ENCODE measurements around the gene SEMA3E. TPM values are rescaled to one million over a fixed set of nuclear protein-coding genes. Genes with fewer than 3 reads are reported as not detected.

SEMA3E gene
- total RNA-seq, 2 experiments from 2014 or later, result not detected

- no peaks in the 10 kb centered on the region for H3K36me3 Mint-ChIP-seq
- H3K27me3 Mint-ChIP-seq, result no peaks in the 10 kb centered on the region
- H3K9me3 Mint-ChIP-seq, result peaks cover 3% of the 10 kb centered on the region
- DNase-seq (no peak), ATAC-seq (ENCODE audit: low read depth) (no peak)
- H3K27ac Mint-ChIP-seq, result no peak overlapping the region
- POLR2A ChIA-PET, result no interaction called here
- no peaks in the 10 kb centered on the region for H3K4me1 Mint-ChIP-seq
- H3K4me3 Mint-ChIP-seq, result no peak overlapping the region
These were observed 229.9 kb downstream of the SEMA3E start for GRCh38 chr7:83419013-83419412.

GRCh38 chr7:83415840-83416239 lies 233.1 kb downstream of the SEMA3E start:
- POLR2A ChIA-PET, result no interaction called here
- DNase-seq (no peak), ATAC-seq (ENCODE audit: low read depth) (no peak)
- Mint-ChIP-seq H3K27ac (no peak overlapping the region), H3K27me3 (no peaks in the 10 kb centered on the region), H3K4me3 (no peak overlapping the region), H3K36me3 (no peaks in the 10 kb centered on the region), H3K9me3 (peaks cover 3% of the 10 kb centered on the region), H3K4me1 (no peaks in the 10 kb centered on the region)

- H3K27ac Mint-ChIP-seq, result no peak overlapping the region
- no peaks in the 10 kb centered on the region for H3K27me3 Mint-ChIP-seq
- peaks cover 3% of the 10 kb centered on the region for H3K9me3 Mint-ChIP-seq
- H3K4me3 Mint-ChIP-seq, result no peak overlapping the region
- POLR2A ChIA-PET, result no interaction called here
- no peaks in the 10 kb centered on the region for H3K4me1 Mint-ChIP-seq
- DNase-seq (no peak), ATAC-seq (ENCODE audit: low read depth) (no peak)
- H3K36me3 Mint-ChIP-seq, result no peaks in the 10 kb centered on the region
These were observed 234.0 kb downstream of the SEMA3E start for GRCh38 chr7:83414947-83415346.

- ATAC-seq (ENCODE audit: low read depth), result no peak
These were observed 235.1 kb downstream of the SEMA3E start for GRCh38 chr7:83413831-83414230.

GRCh38 chr7:83413424-83413823 lies 235.5 kb downstream of the SEMA3E start:
- H3K4me3 Mint-ChIP-seq, result no peak overlapping the region
- ATAC-seq (ENCODE audit: low read depth), result no peak
- DNase-seq, result no peak
- H3K27me3 Mint-ChIP-seq, result no peaks in the 10 kb centered on the region
- H3K9me3 Mint-ChIP-seq, result no peaks in the 10 kb centered on the region
- POLR2A ChIA-PET, result no interaction called here
- H3K4me1 Mint-ChIP-seq, result no peaks in the 10 kb centered on the region
- no peaks in the 10 kb centered on the region for H3K36me3 Mint-ChIP-seq
- H3K27ac Mint-ChIP-seq, result no peak overlapping the region

More at GRCh38 chr7:83413831-83414230, 235.1 kb downstream of the SEMA3E start:
- H3K4me3 Mint-ChIP-seq, result no peak overlapping the region
- H3K9me3 Mint-ChIP-seq, result no peaks in the 10 kb centered on the region
- H3K27ac Mint-ChIP-seq, result no peak overlapping the region
- no peak for DNase-seq
- no peaks in the 10 kb centered on the region for H3K4me1 Mint-ChIP-seq
- no peaks in the 10 kb centered on the region for H3K36me3 Mint-ChIP-seq
- no peaks in the 10 kb centered on the region for H3K27me3 Mint-ChIP-seq
- POLR2A ChIA-PET, result no interaction called here

- Mint-ChIP-seq H3K27me3 (no peaks in the 10 kb centered on the region), H3K9me3 (no peaks in the 10 kb centered on the region), H3K27ac (no peak overlapping the region), H3K36me3 (no peaks in the 10 kb centered on the region), H3K4me3 (no peak overlapping the region), H3K4me1 (no peaks in the 10 kb centered on the region)
- POLR2A ChIA-PET, result no interaction called here
- no peak for ATAC-seq (ENCODE audit: low read depth)
- DNase-seq, result no peak
These were observed 237.8 kb downstream of the SEMA3E start for GRCh38 chr7:83410989-83411591.

- Mint-ChIP-seq H3K4me1 (no peaks in the 10 kb centered on the region), H3K36me3 (no peaks in the 10 kb centered on the region), H3K9me3 (peaks cover 2% of the 10 kb centered on the region), H3K27me3 (no peaks in the 10 kb centered on the region), H3K4me3 (no peak overlapping the region), H3K27ac (no peak overlapping the region)
- no peak for ATAC-seq (ENCODE audit: low read depth)
- POLR2A ChIA-PET, result no interaction called here
- DNase-seq, result no peak
These were observed 254.2 kb downstream of the SEMA3E start for GRCh38 chr7:83394776-83395175.

GRCh38 chr7:83388436-83388835 lies 260.5 kb downstream of the SEMA3E start:
- POLR2A ChIA-PET, result no interaction called here
- no peak overlapping the region for H3K4me3 Mint-ChIP-seq
- H3K27me3 Mint-ChIP-seq, result no peaks in the 10 kb centered on the region
- DNase-seq (no peak), ATAC-seq (ENCODE audit: low read depth) (no peak)
- no peak overlapping the region for H3K27ac Mint-ChIP-seq
- no peaks in the 10 kb centered on the region for H3K36me3 Mint-ChIP-seq
- no peaks in the 10 kb centered on the region for H3K4me1 Mint-ChIP-seq
- H3K9me3 Mint-ChIP-seq, result peaks cover 2% of the 10 kb centered on the region

GRCh38 chr7:83366629-83367028 lies 282.3 kb downstream of the SEMA3E start:
- DNase-seq (no peak), ATAC-seq (ENCODE audit: low read depth) (no peak)
- H3K4me1 Mint-ChIP-seq, result no peaks in the 10 kb centered on the region
- no peak overlapping the region for H3K4me3 Mint-ChIP-seq
- no peaks in the 10 kb centered on the region for H3K9me3 Mint-ChIP-seq
- H3K27ac Mint-ChIP-seq, result no peak overlapping the region
- H3K27me3 Mint-ChIP-seq, result no peaks in the 10 kb centered on the region
- no peaks in the 10 kb centered on the region for H3K36me3 Mint-ChIP-seq
- POLR2A ChIA-PET, result no interaction called here

GRCh38 chr7:83365746-83366145 lies 283.2 kb downstream of the SEMA3E start:
- no peaks in the 10 kb centered on the region for H3K27me3 Mint-ChIP-seq
- POLR2A ChIA-PET, result no interaction called here
- no peaks in the 10 kb centered on the region for H3K36me3 Mint-ChIP-seq
- H3K9me3 Mint-ChIP-seq, result no peaks in the 10 kb centered on the region
- DNase-seq (no peak), ATAC-seq (ENCODE audit: low read depth) (no peak)
- no peak overlapping the region for H3K27ac Mint-ChIP-seq
- H3K4me1 Mint-ChIP-seq, result no peaks in the 10 kb centered on the region
- no peak overlapping the region for H3K4me3 Mint-ChIP-seq

- Mint-ChIP-seq H3K9me3 (no peaks in the 10 kb centered on the region), H3K4me1 (no peaks in the 10 kb centered on the region), H3K4me3 (no peak overlapping the region), H3K36me3 (no peaks in the 10 kb centered on the region), H3K27ac (no peak overlapping the region), H3K27me3 (no peaks in the 10 kb centered on the region)
- DNase-seq (no peak), ATAC-seq (ENCODE audit: low read depth) (no peak)
- POLR2A ChIA-PET, result no interaction called here
These were observed 285.9 kb downstream of the SEMA3E start for GRCh38 chr7:83362871-83363550.

GRCh38 chr7:83359108-83359507 lies 289.8 kb downstream of the SEMA3E start:
- no peaks in the 10 kb centered on the region for H3K4me1 Mint-ChIP-seq

GRCh38 chr7:83355143-83355542 lies 293.8 kb downstream of the SEMA3E start:
- H3K4me3 Mint-ChIP-seq, result no peak overlapping the region
- ATAC-seq (ENCODE audit: low read depth), result no peak
- no peaks in the 10 kb centered on the region for H3K27me3 Mint-ChIP-seq
- no peak overlapping the region for H3K27ac Mint-ChIP-seq
- POLR2A ChIA-PET, result no interaction called here
- H3K4me1 Mint-ChIP-seq, result no peaks in the 10 kb centered on the region
- no peak for DNase-seq
- no peaks in the 10 kb centered on the region for H3K36me3 Mint-ChIP-seq
- no peaks in the 10 kb centered on the region for H3K9me3 Mint-ChIP-seq

More at GRCh38 chr7:83359108-83359507, 289.8 kb downstream of the SEMA3E start:
- Mint-ChIP-seq H3K4me3 (no peak overlapping the region), H3K27me3 (no peaks in the 10 kb centered on the region), H3K36me3 (no peaks in the 10 kb centered on the region), H3K27ac (no peak overlapping the region), H3K9me3 (no peaks in the 10 kb centered on the region)
- no peak for ATAC-seq (ENCODE audit: low read depth)
- POLR2A ChIA-PET, result no interaction called here
- DNase-seq, result no peak

- POLR2A ChIA-PET, result no interaction called here
- Mint-ChIP-seq H3K27me3 (no peaks in the 10 kb centered on the region), H3K4me3 (no peak overlapping the region), H3K27ac (no peak overlapping the region), H3K9me3 (peaks cover 5% of the 10 kb centered on the region), H3K4me1 (no peaks in the 10 kb centered on the region), H3K36me3 (no peaks in the 10 kb centered on the region)
- DNase-seq (no peak), ATAC-seq (ENCODE audit: low read depth) (no peak)
These were observed 300.9 kb downstream of the SEMA3E start for GRCh38 chr7:83347945-83348444.

Data from activated naive CD8-positive, alpha-beta T cell treated with anti-CD3 and anti-CD28 coated beads, Interleukin-2, amount 10 ng/mL, durations not matched to agents 7 days and 5 days (primary cell).